ENCODE measurements around the gene NOL11. TPM values are rescaled to one million over a fixed set of nuclear protein-coding genes. Genes with fewer than 3 reads are reported as not detected.
A peak's percentile ranks its signal among the peaks of the same experiment; 100 is the strongest.

Gene NOL11
- total and polyA plus RNA-seq, 2 donors (not counting 3 experiments of a cell fraction or from before 2014, with no cell fraction given) = 17.7 to 52.6 TPM

DNA sequence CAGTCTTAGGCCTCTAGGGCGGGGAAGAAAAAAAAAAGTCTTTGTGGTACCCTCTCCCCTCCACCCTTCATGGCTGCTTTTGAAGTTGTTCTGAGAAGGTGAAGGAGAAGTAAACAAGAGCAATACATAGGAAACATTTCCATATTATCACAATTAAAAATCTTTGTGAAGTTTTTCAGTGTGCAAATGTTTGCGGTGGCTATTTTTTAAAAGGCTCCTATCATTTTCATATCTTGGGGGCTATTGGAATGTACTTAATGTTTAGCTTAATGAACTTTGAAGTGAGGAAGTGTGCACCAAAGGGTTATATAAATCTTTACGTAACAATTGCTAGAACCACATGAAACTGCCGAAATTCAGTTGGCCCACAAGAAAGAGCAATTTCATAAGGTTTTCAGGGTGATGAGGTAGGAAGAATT lies 7.6 kb downstream of the NOL11 start:
- Histone ChIP-seq H3K79me2 (ENCODE audit: control insufficient read depth, insufficient read depth, low read length) (peaks cover 5% of the 10 kb centered on the region), H3K27ac (ENCODE audit: insufficient read depth, low read depth, low read length) (no peak overlapping the region), H3K4me2 (ENCODE audit: insufficient read depth, low read length) (no peak overlapping the region), H3K4me1 (ENCODE audit: control insufficient read depth, extremely low read depth, insufficient read depth, low read length) (no peaks in the 10 kb centered on the region), H3K4me3 (replicated peaks in 1 of 3; ENCODE audit: insufficient read depth in 1 of 3, low read depth in 1 of 3, low read length in 3 of 3) (no peak overlapping the region), H3K36me3 (ENCODE audit: control insufficient read depth in 2 of 2, extremely low read depth in 1 of 2, insufficient read depth in 2 of 2, low read length in 2 of 2) (peaks cover 20 to 29% of the 10 kb centered on the region in 2 experiments), H3K27me3 (ENCODE audit: control insufficient read depth in 2 of 2, insufficient read depth in 2 of 2, low read length in 2 of 2) (no peaks in the 10 kb centered on the region), H4K20me1 (replicated peaks; ENCODE audit: control insufficient read depth, extremely low read depth, insufficient read depth, low read length) (no peaks in the 10 kb centered on the region), H3K9me3 (replicated peaks; ENCODE audit: control insufficient read depth, insufficient read depth, low read length) (no peaks in the 10 kb centered on the region), H3K9me1 (replicated peaks; ENCODE audit: control insufficient read depth, extremely low read depth, insufficient read depth, low read length) (no peaks in the 10 kb centered on the region), H3K9ac (replicated peaks; ENCODE audit: extremely low read depth, insufficient read depth, low read length) (no peak overlapping the region), H2AFZ (ENCODE audit: low read depth, low read length) (no peak overlapping the region)
- TF ChIP-seq POLR2A (IDR thresholded peaks at IDR 0.05; ENCODE audit: low read depth, low read length) = no peak
- no peak for TF ChIP-seq EZH2 (IDR thresholded peaks at IDR 0.05; ENCODE audit: borderline replicate concordance, low read depth, low read length, severe bottlenecking)
- TF ChIP-seq GATA2 (IDR thresholded peaks at IDR 0.05; ENCODE audit: insufficient read depth, insufficient read length, low read depth, low read length) = no peak
- no peak for TF ChIP-seq MYC (IDR thresholded peaks at IDR 0.05; ENCODE audit: low read depth, low read length)
- no peak for TF ChIP-seq MAX (IDR thresholded peaks at IDR 0.05; ENCODE audit: insufficient read depth, insufficient read length)
- no peak for TF ChIP-seq FOS (IDR thresholded peaks at IDR 0.05; ENCODE audit: borderline replicate concordance, insufficient read depth, low read length)
- TF ChIP-seq JUN (IDR thresholded peaks at IDR 0.05; ENCODE audit: borderline replicate concordance, insufficient read depth, insufficient read length, low read depth) = no peak
- TF ChIP-seq CTCF (IDR thresholded peaks at IDR 0.05; ENCODE audit: extremely low read depth in 1 of 2, insufficient read depth in 1 of 2, low read depth in 1 of 2, low read length in 2 of 2) = no peak
- TF ChIP-seq POLR2AphosphoS5 (IDR thresholded peaks at IDR 0.05; ENCODE audit: insufficient read depth, low read depth, low read length) = no peak
- POLR2A ChIA-PET = interaction anchor here (0.5 kb wide), 1 partner anchor 464 kb away, joined by 6 read pairs; no protein-coding TSS in a partner anchor
- DNase-seq (ENCODE audit: low read depth, low spot score) (no peak), FAIRE-seq (peak; percentile 4)
- dilution Hi-C loops (cut with MboI; ENCODE audit: extremely low pct_ligation_motif_present, low sequenced_read_pairs) = no loop called here
- intact Hi-C loops (cut with micrococcal nuclease) = no loop called here
- CTCF ChIA-PET = no interaction called here
- BruUV-seq (replicated peaks) = no TSS peak
